Activated T-cell treated with anti-CD3 and anti-CD28 coated beads, Interleukin-2, amount 50 U/mL, for 48 hours (primary cell): ENCODE measurements around the gene OSBPL5.

Experiments
- DNase-seq, 2 experiments: peaks; one replicate each; pipeline ENCODE4 v3.0.0-alpha.2; 2020

The OSBPL5 gene

GRCh38 chr11:3148255-3148989, 16.7 kb downstream of the OSBPL5 start:
- DNase-seq, result no peak

GRCh38 chr11:3147626-3148025, 17.5 kb downstream of the OSBPL5 start:
- DNase-seq, result no peak

DNA sequence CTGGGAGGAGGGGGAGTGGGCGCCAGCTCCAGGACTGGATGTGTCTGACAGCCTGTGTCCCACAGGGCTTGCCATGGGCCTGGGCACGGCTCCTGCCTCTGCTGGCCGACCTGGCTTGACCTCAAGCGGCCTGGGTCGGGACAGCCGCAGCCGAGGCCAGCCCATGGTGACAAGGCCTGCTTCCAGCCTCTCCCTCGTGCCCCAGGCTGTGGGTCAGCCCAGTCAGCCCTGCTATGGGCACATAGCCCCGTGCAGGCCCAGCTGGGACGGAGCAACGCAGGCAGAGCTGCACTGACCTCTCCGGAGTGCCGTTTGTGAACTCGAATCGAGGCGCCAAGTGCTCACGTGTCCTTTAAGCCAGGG, 17.9 kb downstream of the OSBPL5 start:
- no peak for DNase-seq

DNA sequence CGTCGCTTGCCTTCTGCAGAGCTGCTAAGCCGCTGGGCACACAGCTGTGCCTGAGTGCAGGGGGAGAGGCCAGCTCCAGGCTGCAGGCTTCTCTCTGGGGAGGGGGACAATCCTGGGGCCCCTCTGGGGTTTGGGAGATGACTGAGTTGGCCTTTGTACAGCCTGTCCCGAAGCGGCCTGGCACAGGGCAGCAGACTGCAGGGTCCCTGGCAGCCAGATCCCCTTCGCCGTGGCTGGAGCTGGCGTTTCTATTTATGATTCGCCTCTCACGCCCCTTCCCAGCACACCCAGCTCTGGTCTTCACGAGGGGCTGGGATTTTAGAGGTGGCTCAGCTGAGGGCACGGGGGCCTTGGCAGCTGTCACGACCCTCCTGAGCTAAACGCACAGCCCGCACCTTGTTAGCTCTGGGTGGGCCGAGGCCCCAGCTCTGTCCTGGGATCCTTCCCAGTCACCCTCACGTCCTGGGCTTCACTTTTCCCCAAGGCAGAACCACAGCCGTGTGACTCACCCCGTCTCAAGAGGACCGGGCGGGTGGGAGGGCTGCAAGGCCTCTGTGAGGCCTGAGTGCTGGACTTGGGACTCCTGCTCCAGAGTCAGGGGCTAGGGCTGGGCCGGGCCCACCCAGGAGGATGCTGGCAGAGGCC, 18.4 kb downstream of the OSBPL5 start:
- DNase-seq, result no peak

DNA sequence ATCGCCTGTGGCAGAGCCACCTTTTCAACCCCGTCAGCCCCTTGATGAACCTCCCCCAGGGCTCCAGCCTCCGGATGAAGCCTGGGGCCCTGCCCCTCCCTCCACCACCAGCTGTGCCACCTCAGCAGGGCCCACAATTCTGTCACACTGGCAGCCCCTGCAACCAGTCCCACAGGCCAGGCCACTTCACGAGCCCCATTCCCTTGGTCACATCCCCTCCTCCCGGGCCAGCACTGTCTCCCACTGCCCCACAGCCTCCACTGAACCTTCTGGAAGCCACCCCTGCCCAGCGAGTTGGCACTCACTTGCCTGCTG, 19.9 kb downstream of the OSBPL5 start:
- DNase-seq, result no peak

DNA sequence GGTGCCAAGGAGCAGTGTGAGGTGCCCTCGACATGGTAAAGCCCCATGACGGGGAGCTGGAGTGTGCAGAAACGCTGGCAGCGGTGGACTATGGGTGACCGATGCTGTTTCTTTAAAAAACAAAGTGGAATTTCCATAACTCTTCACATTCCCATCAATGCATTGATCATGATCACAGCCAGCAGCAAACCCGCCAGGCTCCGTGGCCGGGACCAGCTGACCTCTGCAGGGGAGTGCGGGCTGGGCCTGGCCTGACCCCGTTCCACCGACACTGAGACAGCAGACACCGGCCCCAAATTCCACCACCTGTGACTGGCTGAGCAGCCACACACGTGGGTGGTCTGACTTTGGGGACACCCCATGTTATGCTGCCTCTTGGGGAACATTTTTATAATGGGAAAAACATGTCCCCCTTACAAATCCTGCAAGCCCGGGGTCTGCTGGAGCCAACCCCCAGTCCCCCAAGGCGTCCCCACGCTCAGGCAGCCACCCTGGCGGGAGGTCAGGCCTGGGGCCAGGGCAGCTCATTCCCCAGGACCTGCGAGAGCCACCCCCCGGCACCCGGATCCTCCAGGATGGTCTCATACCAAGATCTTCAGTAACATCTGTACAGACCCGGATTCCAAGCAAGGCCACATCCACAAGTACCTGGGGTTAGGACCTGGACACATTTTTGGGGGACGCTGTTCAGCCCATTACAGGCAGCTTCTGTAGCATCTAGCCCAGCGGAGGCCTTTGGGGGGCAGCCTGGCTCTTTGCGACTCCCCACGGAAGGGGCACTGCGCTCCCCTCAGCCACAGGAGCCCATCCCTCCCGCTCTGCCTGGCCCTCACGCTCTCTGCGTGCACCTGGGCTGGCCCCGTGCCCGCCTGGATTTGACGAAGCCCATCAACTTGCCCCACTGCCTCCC, 20.6 kb downstream of the OSBPL5 start:
- DNase-seq, result no peak

DNA sequence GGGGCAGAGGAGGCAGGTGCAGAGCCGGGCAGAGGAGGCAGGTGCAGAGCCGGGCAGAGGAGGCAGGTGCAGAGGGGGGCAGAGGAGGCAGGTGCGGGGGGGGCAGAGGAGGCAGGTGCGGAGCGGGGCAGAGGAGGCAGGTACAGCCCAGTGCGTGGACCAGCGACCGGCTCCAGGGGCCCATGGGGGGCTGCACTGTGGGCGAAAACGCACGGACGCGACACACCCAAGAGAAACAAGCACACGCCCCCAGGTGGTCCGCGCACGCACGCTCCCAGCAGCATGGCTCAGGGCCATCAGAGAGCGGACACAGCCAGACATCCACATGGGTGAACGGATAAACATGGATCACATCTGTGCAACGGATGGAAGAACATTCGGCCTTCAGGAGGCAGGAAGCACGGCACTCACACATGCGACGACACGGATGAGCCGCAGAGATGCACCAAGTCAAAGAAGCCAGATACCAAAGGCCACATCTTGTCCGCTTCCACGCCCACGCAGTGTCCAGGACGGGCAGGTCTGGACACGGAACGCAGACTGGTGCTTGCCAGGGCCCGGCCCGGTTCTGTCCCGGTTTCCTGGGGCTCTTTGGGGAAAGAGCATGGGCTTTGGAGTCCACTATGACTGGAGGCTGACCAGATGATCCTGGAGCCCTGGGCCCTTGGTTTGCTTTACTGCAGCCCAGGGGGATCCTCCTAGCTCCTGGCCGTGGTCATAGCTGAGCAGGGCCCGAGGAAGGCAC, 21.8 kb downstream of the OSBPL5 start:
- DNase-seq, result no peak

- no peak for DNase-seq
These were observed 24.9 kb downstream of the OSBPL5 start for GRCh38 chr11:3140291-3140603.

DNA sequence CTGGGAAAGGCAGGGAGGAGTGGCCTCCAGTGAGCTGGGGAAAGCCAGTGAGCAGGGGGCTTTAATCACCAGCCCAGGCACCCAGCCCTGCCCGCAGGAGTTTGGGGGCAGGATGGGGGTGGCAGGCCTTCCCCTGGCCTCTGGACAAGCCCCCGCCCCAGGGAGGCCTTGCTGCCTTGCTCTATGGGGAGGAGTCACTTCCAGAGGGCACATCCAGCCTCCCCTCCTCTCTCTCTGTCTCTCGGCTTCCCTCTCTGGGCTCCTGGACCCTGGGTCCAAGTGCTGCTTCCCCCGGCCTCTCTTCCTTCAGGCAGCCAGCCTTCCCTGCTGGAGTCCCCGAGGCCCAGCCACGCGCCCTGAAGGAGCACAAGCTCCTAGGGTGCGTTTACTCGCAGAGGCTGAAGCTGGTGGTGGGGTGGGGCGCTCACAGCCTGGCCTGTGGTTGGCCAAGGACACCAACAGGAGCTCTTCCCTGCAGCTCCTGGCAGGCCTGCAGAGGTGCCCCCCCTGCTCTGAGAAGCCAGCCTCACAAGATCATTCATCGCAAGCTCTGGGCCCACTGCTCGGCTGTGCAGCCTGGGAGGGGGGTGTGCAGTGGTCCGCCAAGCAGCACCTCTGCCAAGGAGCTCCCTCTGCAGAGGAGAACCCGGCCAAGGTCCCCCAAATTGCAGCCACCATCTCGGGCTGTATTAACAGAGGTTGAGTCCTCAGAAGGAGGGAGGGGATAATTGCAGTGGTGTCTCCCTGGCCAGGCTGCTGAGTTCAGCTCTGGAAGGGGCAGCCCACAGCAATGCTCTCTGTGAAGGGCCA, 25.4 kb downstream of the OSBPL5 start:
- no peak for DNase-seq

- DNase-seq, result no peak
These were observed 26.0 kb downstream of the OSBPL5 start for GRCh38 chr11:3139086-3139440.

DNA sequence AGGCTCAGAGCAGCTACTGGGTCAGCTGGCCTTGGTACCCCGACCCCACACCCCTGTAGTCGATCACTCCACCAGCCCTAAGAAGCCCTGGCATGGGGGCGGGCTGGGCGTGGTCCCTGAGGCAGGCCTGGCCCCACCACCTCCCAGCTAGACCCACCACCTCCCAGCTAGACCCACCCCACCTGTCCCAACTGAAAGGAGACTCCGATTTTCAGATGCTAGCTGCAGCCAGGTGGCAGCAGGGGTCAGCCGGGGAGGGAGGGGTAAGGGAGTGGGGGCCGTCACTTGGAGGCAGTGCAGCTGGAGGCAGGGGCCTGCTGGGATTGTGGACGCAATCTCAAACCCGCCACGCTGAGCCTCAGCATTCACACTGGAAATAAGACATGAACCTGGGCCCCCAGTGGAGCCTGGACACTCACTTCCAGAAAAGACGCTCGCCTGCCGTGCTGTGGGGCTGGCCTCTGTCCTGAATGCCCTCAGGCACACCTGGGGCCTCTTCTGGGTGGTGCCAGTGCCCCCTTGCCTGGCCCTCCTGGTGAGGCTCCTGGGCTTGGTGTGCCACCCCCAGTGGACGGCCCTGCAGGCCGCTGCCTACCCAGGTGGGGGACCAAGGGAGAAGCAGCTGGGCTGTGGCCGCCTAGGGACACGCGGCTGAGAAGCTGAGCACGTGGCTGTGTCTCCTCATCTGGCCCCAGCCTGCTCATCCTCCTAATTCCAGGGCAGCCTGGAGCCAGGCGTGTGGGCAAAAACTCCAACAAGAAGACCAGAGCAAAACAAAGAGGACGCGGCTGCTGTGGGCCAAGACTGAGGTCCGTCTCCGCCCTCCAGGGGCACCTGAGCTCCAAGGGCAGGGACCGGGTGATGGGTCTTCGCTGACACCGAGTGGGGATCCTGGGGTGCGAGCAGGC, 26.7 kb downstream of the OSBPL5 start:
- DNase-seq, result no peak

DNA sequence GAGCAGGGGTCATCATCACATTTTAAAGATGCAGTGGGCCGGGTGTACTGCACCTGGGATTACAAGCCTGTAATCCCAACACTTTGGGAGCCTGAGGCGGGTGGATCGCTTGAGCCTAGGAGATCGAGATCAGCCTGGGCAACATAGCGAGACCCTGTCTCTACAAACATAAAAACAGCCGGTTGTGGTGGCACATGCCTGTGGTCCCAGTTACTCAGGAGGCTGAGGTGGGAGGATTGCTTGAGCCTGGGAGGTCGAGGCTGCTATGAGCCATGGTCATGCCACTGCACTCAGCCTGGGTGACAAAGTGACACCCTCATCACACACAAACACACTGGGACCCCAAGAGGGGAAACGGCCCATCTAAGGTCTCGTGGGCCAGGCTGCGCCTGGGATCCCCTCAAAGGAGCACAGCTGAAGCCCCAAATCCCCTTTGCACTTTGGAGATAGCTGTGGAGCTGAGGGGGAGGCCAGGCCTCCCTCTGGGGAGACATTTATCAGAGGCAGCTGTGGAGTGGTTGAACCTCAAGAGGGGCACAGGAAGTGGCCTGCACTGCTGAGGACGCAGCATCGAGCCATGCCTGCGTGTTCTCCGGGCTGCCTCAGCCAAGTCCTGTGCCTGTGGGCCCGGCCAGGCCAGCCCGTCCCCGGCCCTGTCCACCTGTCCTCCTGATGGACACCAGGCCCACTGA, 27.5 kb downstream of the OSBPL5 start:
- DNase-seq, result no peak

GRCh38 chr11:3136546-3137455, 28.3 kb downstream of the OSBPL5 start:
- DNase-seq, result no peak

DNA sequence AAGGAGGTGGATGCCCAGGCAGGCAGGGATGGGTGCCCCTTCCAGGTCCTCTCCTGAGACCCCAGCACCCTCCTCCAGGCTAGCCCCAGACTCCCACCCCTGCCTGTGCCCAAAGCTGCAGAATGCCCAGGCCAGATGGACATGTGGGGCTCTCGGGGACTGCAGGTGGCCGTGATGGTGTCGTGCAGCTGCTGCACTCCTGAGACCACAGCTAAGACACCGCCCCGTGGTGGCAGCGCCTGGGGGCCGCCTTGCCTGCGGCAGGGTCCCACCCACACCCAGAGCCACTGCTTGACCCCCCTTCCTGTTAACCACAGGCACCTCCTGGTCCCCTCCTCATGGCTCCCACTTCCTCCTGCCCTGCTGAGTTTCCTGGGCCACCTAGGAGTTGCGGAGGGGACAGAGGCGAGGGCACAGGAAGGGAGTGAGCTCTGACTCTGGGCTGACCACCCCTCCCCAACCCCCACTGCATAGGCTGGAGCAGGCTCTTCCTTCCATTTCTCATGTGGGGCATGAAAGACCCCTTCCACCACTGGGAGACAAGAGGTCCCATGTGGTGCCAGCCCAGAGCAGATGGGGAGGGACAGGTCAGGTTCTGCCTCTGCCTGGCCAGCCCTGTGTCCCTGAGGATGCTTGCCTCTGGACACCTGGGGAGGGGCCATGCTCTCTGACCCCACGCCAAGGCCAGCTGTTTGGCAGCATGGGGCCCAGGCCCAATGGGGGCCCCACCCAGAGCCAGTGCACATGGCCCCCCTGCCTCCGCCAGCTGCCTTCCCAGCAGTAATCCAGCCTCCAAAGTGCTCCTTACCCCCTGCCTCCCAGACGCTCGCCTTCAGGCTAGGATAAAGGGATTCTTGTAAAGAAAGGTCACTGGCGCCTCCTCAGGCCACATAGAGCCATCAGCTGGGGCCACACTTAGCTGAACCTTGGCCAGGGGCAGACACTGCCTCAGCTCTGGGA, 29.3 kb downstream of the OSBPL5 start:
- no peak for DNase-seq

DNA sequence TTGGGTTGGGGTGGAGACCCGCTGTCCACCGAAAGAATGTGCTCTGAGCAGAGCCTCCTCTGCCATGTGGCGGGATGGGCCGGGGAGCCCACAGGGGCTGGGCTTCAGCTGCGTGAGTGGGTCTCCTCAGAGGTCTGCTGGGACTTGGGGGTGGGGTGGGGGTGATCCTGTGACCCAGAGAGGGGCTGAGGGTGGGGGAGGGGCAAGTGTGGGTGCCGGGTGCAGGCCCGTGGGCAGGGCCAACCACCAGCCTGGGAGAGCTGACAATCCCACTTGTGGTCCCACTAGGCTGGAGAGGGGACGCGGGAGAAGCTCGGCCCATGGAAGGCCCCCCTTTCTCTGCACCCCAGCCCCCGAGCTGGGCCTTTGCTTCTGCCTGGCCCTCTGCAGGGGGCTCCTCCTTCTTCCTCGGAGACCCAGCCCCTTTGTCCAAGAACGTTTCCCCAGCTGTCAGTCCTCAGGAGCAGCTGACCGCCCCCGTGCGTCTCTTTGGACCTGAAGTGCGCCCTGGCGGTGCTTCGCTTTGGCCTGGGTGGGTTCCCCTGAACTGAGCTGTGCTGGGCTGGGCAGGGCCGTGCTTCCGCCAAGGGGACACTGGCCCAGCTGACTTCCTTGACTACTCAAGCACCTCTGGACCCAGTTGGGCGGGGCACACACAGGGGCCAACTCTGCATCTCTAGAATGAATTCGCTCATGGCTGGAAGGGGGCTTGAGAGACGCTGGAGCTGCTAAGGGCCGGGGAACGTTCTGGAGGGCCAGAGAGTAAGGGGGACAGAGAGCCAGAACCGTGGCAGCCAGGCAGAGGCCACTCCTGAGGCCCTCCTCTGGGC, 30.2 kb downstream of the OSBPL5 start:
- no peak for DNase-seq

GRCh38 chr11:3134218-3134621, 30.9 kb downstream of the OSBPL5 start:
- no peak for DNase-seq
